Measurements from ENCODE around the gene CPAMD8. TPM values are rescaled to one million over a fixed set of nuclear protein-coding genes. Genes with fewer than 3 reads are reported as not detected.

Gene CPAMD8
- total RNA-seq, 1 donor, result 0.36 TPM

DNA sequence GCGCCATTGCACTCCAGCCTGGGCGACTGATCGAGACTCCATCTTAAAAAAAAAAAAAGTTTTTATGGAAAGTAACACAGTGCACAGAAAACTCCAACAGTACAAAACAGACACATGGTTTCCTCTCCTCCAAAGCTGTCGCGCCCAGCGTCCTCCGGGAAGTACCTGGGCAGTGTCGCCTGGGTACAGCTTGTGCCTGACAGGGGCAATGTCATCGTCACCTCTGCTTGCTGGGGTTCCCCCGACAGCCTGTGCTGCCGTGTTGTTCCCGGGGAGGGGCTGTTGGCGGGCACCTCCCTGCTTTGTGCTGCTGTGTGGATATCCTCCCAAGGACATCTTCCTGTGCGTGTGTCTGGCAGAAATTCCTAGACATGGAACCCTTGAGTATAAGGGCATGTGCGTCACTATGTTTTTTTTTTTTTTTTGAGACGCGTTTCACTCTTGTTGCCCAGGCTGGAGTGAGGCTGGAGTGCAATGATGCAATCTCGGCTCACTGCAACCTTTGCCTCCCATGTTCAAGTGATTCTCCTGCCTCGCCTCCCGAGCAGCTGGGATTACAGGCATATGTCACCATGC lies 140.2 kb downstream of the CPAMD8 start:
- Histone ChIP-seq H3K27me3 (ENCODE audit: insufficient read depth, low read length) (no peaks in the 10 kb centered on the region), H3K36me3 (ENCODE audit: insufficient read depth, low read length) (no peaks in the 10 kb centered on the region), H4K20me1 (ENCODE audit: insufficient read depth, low read length) (no peaks in the 10 kb centered on the region), H3K27ac (ENCODE audit: low read depth, low read length) (no peak overlapping the region), H2AFZ (ENCODE audit: low read length) (peak overlapping the region; percentile 27), H3K4me3 (ENCODE audit: insufficient read depth, low read length) (peak overlapping the region; percentile 15), H3K4me2 (ENCODE audit: insufficient read depth, low read length) (peak overlapping the region; percentile 17), H3K4me1 (ENCODE audit: insufficient read depth, low read length) (peaks cover 8% of the 10 kb centered on the region), H3K9me3 (ENCODE audit: low read depth, low read length) (peaks cover 7% of the 10 kb centered on the region), H3K79me2 (ENCODE audit: insufficient read depth, low read length) (no peaks in the 10 kb centered on the region)
- no peak for TF ChIP-seq CTCF (IDR thresholded peaks at IDR 0.05; ENCODE audit: extremely low read depth, low read depth, low read length)
- peak; percentile 93 for DNase-seq (ENCODE audit: insufficient read length, low spot score, missing footprints)

GRCh38 chr19:16885166-16885565 lies 141.4 kb downstream of the CPAMD8 start:
- H3K36me3 ChIP-seq (ENCODE audit: insufficient read depth, low read length), result no peaks in the 10 kb centered on the region
- H3K79me2 ChIP-seq (ENCODE audit: insufficient read depth, low read length), result no peaks in the 10 kb centered on the region
- H3K27ac ChIP-seq (ENCODE audit: low read depth, low read length), result no peak overlapping the region
- H3K4me1 ChIP-seq (ENCODE audit: insufficient read depth, low read length), result peaks cover 8% of the 10 kb centered on the region
- no peak overlapping the region for H3K4me2 ChIP-seq (ENCODE audit: insufficient read depth, low read length)
- no peak overlapping the region for H2AFZ ChIP-seq (ENCODE audit: low read length)
- no peaks in the 10 kb centered on the region for H4K20me1 ChIP-seq (ENCODE audit: insufficient read depth, low read length)
- no peak for TF ChIP-seq CTCF (IDR thresholded peaks at IDR 0.05; ENCODE audit: extremely low read depth, low read depth, low read length)
- peaks cover 8% of the 10 kb centered on the region for H3K9me3 ChIP-seq (ENCODE audit: low read depth, low read length)
- H3K4me3 ChIP-seq (ENCODE audit: insufficient read depth, low read length), result no peak overlapping the region
- H3K27me3 ChIP-seq (ENCODE audit: insufficient read depth, low read length), result no peaks in the 10 kb centered on the region
- DNase-seq (ENCODE audit: insufficient read length, low spot score, missing footprints), result no peak

DNA sequence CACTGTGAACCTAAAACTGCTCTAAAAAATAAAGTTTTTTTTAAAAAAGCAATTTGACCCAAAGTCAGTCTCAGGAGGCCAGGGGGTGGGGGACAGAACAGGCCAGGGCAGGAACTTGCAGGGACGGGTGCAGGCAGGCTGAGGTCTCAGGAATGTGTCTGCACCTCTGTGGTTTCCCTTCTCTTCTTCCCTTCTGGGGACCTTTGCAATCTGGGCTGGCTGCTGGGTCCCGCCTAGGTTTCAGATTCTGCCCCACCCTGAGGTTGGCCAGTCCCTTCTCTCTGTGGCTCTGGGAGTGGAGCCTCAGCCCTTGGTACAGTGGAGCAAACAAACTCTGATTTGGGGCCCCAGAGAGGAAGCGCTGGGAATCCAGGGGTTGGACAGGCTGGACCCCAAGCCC lies 143.1 kb downstream of the CPAMD8 start:
- no peaks in the 10 kb centered on the region for H4K20me1 ChIP-seq (ENCODE audit: insufficient read depth, low read length)
- H2AFZ ChIP-seq (ENCODE audit: low read length), result no peak overlapping the region
- H3K4me3 ChIP-seq (ENCODE audit: insufficient read depth, low read length), result no peak overlapping the region
- H3K79me2 ChIP-seq (ENCODE audit: insufficient read depth, low read length), result no peaks in the 10 kb centered on the region
- H3K27me3 ChIP-seq (ENCODE audit: insufficient read depth, low read length), result no peaks in the 10 kb centered on the region
- no peak for DNase-seq (ENCODE audit: insufficient read length, low spot score, missing footprints)
- no peak for TF ChIP-seq CTCF (IDR thresholded peaks at IDR 0.05; ENCODE audit: extremely low read depth, low read depth, low read length)
- no peak overlapping the region for H3K27ac ChIP-seq (ENCODE audit: low read depth, low read length)
- H3K4me2 ChIP-seq (ENCODE audit: insufficient read depth, low read length), result no peak overlapping the region
- peaks cover 8% of the 10 kb centered on the region for H3K36me3 ChIP-seq (ENCODE audit: insufficient read depth, low read length)
- no peaks in the 10 kb centered on the region for H3K4me1 ChIP-seq (ENCODE audit: insufficient read depth, low read length)
- H3K9me3 ChIP-seq (ENCODE audit: low read depth, low read length), result peaks cover 8% of the 10 kb centered on the region

- peaks cover 5% of the 10 kb centered on the region for H4K20me1 ChIP-seq (ENCODE audit: insufficient read depth, low read length)
These were observed 144.5 kb downstream of the CPAMD8 start for GRCh38 chr19:16882146-16882545.

More at GRCh38 chr19:16882146-16882545, 144.5 kb downstream of the CPAMD8 start:
- H3K27me3 ChIP-seq (ENCODE audit: insufficient read depth, low read length), result no peaks in the 10 kb centered on the region
- no peak for TF ChIP-seq CTCF (IDR thresholded peaks at IDR 0.05; ENCODE audit: extremely low read depth, low read depth, low read length)
- no peak overlapping the region for H3K4me2 ChIP-seq (ENCODE audit: insufficient read depth, low read length)
- H3K36me3 ChIP-seq (ENCODE audit: insufficient read depth, low read length), result peaks cover 21% of the 10 kb centered on the region
- no peak for DNase-seq (ENCODE audit: insufficient read length, low spot score, missing footprints)
- no peak overlapping the region for H2AFZ ChIP-seq (ENCODE audit: low read length)
- peaks cover 8% of the 10 kb centered on the region for H3K9me3 ChIP-seq (ENCODE audit: low read depth, low read length)
- H3K4me3 ChIP-seq (ENCODE audit: insufficient read depth, low read length), result no peak overlapping the region
- no peak overlapping the region for H3K27ac ChIP-seq (ENCODE audit: low read depth, low read length)
- H3K4me1 ChIP-seq (ENCODE audit: insufficient read depth, low read length), result peaks cover 3% of the 10 kb centered on the region
- no peaks in the 10 kb centered on the region for H3K79me2 ChIP-seq (ENCODE audit: insufficient read depth, low read length)
